ENCODE data around the gene STARD8. TPM values are rescaled to one million over a fixed set of nuclear protein-coding genes. Genes with fewer than 3 reads are reported as not detected.
"Not testable (repeated sequence)": the region's sequence is repeated elsewhere in the genome, so short reads cannot be mapped to it uniquely, and the experiment has no call there.

STARD8 gene
- total RNA-seq, 1 donor from 2014 or later = 0.11 TPM

- no peak for DNase-seq
- no peak overlapping the region for H3K27ac Mint-ChIP-seq
- POLR2A ChIA-PET = no interaction called here
- intact Hi-C loops (cut with micrococcal nuclease) = no loop called here
- no peaks in the 10 kb centered on the region for H3K9me3 Mint-ChIP-seq
- CTCF ChIA-PET = no interaction called here
- H3K4me1 Mint-ChIP-seq = no peaks in the 10 kb centered on the region
- no peaks in the 10 kb centered on the region for H3K36me3 Mint-ChIP-seq (ENCODE audit: low read depth)
- ATAC-seq (ENCODE audit: low read depth) = no peak
- H3K4me3 Mint-ChIP-seq = no peak overlapping the region
- TF ChIP-seq, protein P1, sequence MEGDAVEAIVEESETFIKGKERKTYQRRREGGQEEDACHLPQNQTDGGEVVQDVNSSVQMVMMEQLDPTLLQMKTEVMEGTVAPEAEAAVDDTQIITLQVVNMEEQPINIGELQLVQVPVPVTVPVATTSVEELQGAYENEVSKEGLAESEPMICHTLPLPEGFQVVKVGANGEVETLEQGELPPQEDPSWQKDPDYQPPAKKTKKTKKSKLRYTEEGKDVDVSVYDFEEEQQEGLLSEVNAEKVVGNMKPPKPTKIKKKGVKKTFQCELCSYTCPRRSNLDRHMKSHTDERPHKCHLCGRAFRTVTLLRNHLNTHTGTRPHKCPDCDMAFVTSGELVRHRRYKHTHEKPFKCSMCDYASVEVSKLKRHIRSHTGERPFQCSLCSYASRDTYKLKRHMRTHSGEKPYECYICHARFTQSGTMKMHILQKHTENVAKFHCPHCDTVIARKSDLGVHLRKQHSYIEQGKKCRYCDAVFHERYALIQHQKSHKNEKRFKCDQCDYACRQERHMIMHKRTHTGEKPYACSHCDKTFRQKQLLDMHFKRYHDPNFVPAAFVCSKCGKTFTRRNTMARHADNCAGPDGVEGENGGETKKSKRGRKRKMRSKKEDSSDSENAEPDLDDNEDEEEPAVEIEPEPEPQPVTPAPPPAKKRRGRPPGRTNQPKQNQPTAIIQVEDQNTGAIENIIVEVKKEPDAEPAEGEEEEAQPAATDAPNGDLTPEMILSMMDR (IDR thresholded peaks at IDR 0.05) = no peak
- no peaks in the 10 kb centered on the region for H3K27me3 Mint-ChIP-seq
These were observed 5.1 kb downstream of the STARD8 start for GRCh38 chrX:68652326-68653170.

GRCh38 chrX:68654693-68655092 is 7.2 kb downstream of the STARD8 start:
- DNase-seq (no peak), ATAC-seq (ENCODE audit: low read depth) (no peak)
- intact Hi-C loops (cut with micrococcal nuclease) = no loop called here
- ChIA-PET POLR2A (no interaction called here), CTCF (no interaction called here)
- Mint-ChIP-seq H3K27me3 (no peaks in the 10 kb centered on the region), H3K9me3 (no peaks in the 10 kb centered on the region), H3K4me1 (no peaks in the 10 kb centered on the region), H3K27ac (no peak overlapping the region), H3K36me3 (ENCODE audit: low read depth) (no peaks in the 10 kb centered on the region), H3K4me3 (no peak overlapping the region)
- TF ChIP-seq, protein P1 (IDR thresholded peaks at IDR 0.05) = no peak

- DNase-seq; H3K36me3 Mint-ChIP-seq (ENCODE audit: low read depth); CTCF ChIA-PET; POLR2A ChIA-PET; intact Hi-C loops (cut with micrococcal nuclease); H3K27ac Mint-ChIP-seq; H3K4me1 Mint-ChIP-seq; H3K9me3 Mint-ChIP-seq; H3K27me3 Mint-ChIP-seq; H3K4me3 Mint-ChIP-seq; ATAC-seq (ENCODE audit: low read depth): not testable (repeated sequence)
These were observed 9.0 kb downstream of the STARD8 start for GRCh38 chrX:68656473-68656872.

- Mint-ChIP-seq H3K9me3 (no peaks in the 10 kb centered on the region), H3K4me1 (no peaks in the 10 kb centered on the region), H3K36me3 (ENCODE audit: low read depth) (no peaks in the 10 kb centered on the region), H3K4me3 (no peak overlapping the region), H3K27me3 (peaks cover 4% of the 10 kb centered on the region), H3K27ac (no peak overlapping the region)
- TF ChIP-seq, protein P1 (IDR thresholded peaks at IDR 0.05) = no peak
- ChIA-PET POLR2A (no interaction called here), CTCF (no interaction called here)
- intact Hi-C loops (cut with micrococcal nuclease) = no loop called here
- ATAC-seq (ENCODE audit: low read depth) (no peak), DNase-seq (no peak)
These were observed 11.1 kb downstream of the STARD8 start for GRCh38 chrX:68658530-68658929.

DNA sequence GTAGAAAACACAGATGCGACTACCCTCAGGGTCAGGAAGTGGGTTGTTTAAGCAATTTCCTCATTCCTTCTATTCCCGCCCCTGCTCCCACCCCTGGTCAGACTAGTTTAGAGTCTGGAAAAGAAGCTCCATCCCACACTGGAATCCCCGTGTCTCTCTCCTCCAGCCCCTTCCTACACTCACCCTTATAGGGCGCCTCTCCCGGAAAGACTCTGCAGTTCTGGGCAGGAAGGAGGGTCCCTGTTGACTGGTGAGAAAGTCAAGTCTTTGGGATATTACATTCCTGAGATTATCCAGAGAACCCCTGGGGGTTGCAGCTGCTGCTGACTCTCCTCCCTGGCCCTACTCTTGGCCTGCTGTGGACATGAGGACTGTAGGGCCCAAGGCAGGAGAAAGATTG is 11.9 kb downstream of the STARD8 start:
- DNase-seq (no peak), ATAC-seq (ENCODE audit: low read depth) (no peak)
- H3K4me3 Mint-ChIP-seq = no peak overlapping the region
- no peaks in the 10 kb centered on the region for H3K9me3 Mint-ChIP-seq
- H3K36me3 Mint-ChIP-seq (ENCODE audit: low read depth) = no peaks in the 10 kb centered on the region
- no peaks in the 10 kb centered on the region for H3K4me1 Mint-ChIP-seq
- POLR2A ChIA-PET = no interaction called here
- intact Hi-C loops (cut with micrococcal nuclease) = no loop called here
- H3K27ac Mint-ChIP-seq = no peak overlapping the region
- TF ChIP-seq, protein P1 (IDR thresholded peaks at IDR 0.05) = no peak
- H3K27me3 Mint-ChIP-seq = peaks cover 4% of the 10 kb centered on the region
- CTCF ChIA-PET = no interaction called here

DNA sequence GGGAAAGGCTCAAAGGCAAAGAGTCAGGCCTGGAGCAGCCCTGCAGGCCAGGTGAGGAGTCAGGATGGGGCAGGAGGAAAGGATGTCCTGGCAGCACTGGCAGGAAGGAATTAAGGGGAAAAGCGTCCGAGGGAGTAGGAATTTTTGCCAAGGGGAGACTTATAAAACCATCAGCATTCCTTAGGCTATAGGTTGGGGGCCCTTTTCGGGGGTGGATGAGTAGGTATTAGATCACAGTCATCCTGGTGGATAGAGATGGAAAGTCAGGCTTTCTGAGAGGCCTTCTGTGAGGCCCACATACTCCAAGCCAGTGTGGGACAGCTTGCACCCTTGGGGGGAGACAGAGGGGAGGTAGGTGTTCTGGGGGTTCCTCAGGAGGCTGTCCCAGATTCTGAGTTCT is 12.3 kb downstream of the STARD8 start:
- no peaks in the 10 kb centered on the region for H3K36me3 Mint-ChIP-seq (ENCODE audit: low read depth)
- H3K4me3 Mint-ChIP-seq = no peak overlapping the region
- intact Hi-C loops (cut with micrococcal nuclease) = no loop called here
- H3K9me3 Mint-ChIP-seq = no peaks in the 10 kb centered on the region
- DNase-seq = no peak
- H3K27ac Mint-ChIP-seq = no peak overlapping the region
- POLR2A ChIA-PET = no interaction called here
- H3K4me1 Mint-ChIP-seq = no peaks in the 10 kb centered on the region
- ATAC-seq (ENCODE audit: low read depth) = no peak
- CTCF ChIA-PET = no interaction called here
- TF ChIP-seq, protein P1 (IDR thresholded peaks at IDR 0.05) = no peak
- H3K27me3 Mint-ChIP-seq = peaks cover 4% of the 10 kb centered on the region

Measured in activated B cell treated with CpG ODN at 0.5 μM for 24 hours (primary cell).